HG03139 (cell line): ENCODE measurements around the gene PLEKHG2.

ENCODE experiments used
- ATAC-seq: cut with Tn5 transposase; IDR thresholded peaks from one replicate; pipeline ENCODE4 v1.9.1; 2021; ENCODE audit not compliant: unreplicated experiment

PLEKHG2 gene

GRCh38 chr19:39406656-39407409 is 5.6 kb upstream of the PLEKHG2 start, which contains the start of gene ZFP36:
Gene ZFP36 (plus strand): TSS chr19:39406847. CDS start chr19:39406905, 58 bp downstream.
- no peak for ATAC-seq

GRCh38 chr19:39407410-39407659 is 5.1 kb upstream of the PLEKHG2 start:
- ATAC-seq, result no peak

- no peak for ATAC-seq
Measured at GRCh38 chr19:39407660-39408391, 4.6 kb upstream of the PLEKHG2 start.

GRCh38 chr19:39408392-39409207 is 3.9 kb upstream of the PLEKHG2 start:
- no peak for ATAC-seq

GRCh38 chr19:39409208-39410016 is 3.1 kb upstream of the PLEKHG2 start:
- ATAC-seq, result no peak

- no peak for ATAC-seq
Measured at GRCh38 chr19:39410017-39410830, 2.2 kb upstream of the PLEKHG2 start.

GRCh38 chr19:39410831-39411080 is 1.7 kb upstream of the PLEKHG2 start:
- no peak for ATAC-seq

- no peak for ATAC-seq
Measured at GRCh38 chr19:39411081-39411831, 1.2 kb upstream of the PLEKHG2 start.

- ATAC-seq, result peak; percentile 20
Measured at GRCh38 chr19:39411832-39412099, 703 bp upstream of the PLEKHG2 start.

GRCh38 chr19:39412867-39413271 is 400 bp downstream of the PLEKHG2 start:
- no peak for ATAC-seq

- no peak for ATAC-seq
Measured at GRCh38 chr19:39413272-39413910, 922 bp downstream of the PLEKHG2 start.

- ATAC-seq, result no peak
Measured at GRCh38 chr19:39413911-39414608, 1.6 kb downstream of the PLEKHG2 start.

- ATAC-seq, result no peak
Measured at GRCh38 chr19:39415111-39416046, 2.9 kb downstream of the PLEKHG2 start.

GRCh38 chr19:39416152-39417120 is 4.0 kb downstream of the PLEKHG2 start:
- no peak for ATAC-seq

GRCh38 chr19:39417463-39418181 is 5.2 kb downstream of the PLEKHG2 start:
- no peak for ATAC-seq

GRCh38 chr19:39419003-39419402 is 6.5 kb downstream of the PLEKHG2 start:
- ATAC-seq, result no peak
